Fibroblast of skin of left biceps (primary cell): ENCODE data around the gene PGLYRP1.

ENCODE experiments used
- DNase-seq, 2 experiments: peaks; one replicate each; pipeline ENCODE4 v3.0.0-alpha.2; 2013; ENCODE audit warnings: low read depth in 2 of 2

The PGLYRP1 gene

GRCh38 chr19:46032597-46033025, 9.8 kb upstream of the PGLYRP1 start:
- no peak for DNase-seq

GRCh38 chr19:46031781-46032596, 9.1 kb upstream of the PGLYRP1 start:
- DNase-seq: no peak

GRCh38 chr19:46030812-46031550, 8.1 kb upstream of the PGLYRP1 start:
- no peak for DNase-seq

- DNase-seq: no peak
Measured at GRCh38 chr19:46025835-46026234, 3.0 kb upstream of the PGLYRP1 start.

- no peak for DNase-seq
Measured at GRCh38 chr19:46023311-46023779, 492 bp upstream of the PGLYRP1 start.

GRCh38 chr19:46022061-46022430, 807 bp downstream of the PGLYRP1 start:
- no peak for DNase-seq

- DNase-seq: no peak
Measured at GRCh38 chr19:46021531-46022041, 1.3 kb downstream of the PGLYRP1 start.

DNA sequence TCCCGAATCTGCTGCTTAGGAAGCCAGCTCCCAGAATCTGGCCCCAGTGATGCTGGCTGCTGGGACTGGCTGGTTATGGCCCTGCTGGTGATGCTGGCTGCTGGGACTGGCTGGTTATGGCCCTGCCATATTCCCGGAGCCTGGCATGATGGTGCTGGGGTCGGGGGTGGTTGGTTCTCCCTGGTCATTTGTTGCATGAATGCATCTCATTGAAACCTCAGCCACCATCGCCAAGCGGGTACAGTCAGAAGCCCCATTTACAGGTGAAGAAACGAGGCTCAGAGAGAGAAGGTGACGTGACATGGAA, 2.1 kb downstream of the PGLYRP1 start:
- no peak for DNase-seq

- no peak for DNase-seq
Measured at GRCh38 chr19:46019270-46019669, 3.6 kb downstream of the PGLYRP1 start.

GRCh38 chr19:46018729-46019251, 4.1 kb downstream of the PGLYRP1 start:
- no peak for DNase-seq

DNA sequence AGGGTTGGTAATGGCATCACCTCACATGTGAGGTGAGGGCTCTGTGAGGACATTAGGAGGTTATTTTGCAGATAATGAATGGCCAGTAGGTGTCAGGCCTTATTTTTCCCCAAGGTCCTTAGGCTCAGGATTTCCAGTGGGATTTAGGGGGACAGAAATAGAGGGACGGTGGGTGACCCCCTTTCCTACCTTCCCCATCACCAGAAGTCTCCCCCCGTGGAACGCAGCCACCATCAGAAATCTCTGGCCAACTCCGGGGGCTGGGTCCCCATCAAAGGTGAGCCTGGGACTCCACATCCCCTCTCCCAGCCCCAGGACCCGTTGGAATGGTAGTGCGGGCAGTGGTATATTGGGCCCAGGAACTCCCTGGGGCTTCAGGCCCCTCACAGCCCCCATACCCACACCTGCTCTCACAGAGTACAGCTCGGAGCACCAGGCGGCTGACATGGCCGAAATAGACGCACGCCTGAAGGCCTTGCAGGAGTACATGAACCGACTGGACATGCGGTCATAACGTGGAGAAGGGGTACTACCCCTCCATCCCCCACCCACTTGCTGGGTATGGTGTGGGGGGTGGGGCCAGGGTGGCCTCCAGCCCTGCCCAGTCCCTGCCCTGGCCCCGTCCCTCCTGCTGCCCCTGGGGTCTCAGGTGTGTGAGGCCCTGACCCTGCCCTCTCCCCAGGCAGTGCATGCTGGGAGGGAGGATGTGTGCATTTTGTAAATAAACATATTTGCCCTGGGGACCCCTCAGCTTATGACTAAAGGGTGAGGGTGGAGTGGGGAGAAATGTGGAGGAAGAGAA, 4.8 kb downstream of the PGLYRP1 start:
- no peak for DNase-seq

- no peak for DNase-seq
Measured at GRCh38 chr19:46017095-46017429, 5.8 kb downstream of the PGLYRP1 start.

GRCh38 chr19:46016426-46017094, 6.3 kb downstream of the PGLYRP1 start:
- DNase-seq: no peak

DNA sequence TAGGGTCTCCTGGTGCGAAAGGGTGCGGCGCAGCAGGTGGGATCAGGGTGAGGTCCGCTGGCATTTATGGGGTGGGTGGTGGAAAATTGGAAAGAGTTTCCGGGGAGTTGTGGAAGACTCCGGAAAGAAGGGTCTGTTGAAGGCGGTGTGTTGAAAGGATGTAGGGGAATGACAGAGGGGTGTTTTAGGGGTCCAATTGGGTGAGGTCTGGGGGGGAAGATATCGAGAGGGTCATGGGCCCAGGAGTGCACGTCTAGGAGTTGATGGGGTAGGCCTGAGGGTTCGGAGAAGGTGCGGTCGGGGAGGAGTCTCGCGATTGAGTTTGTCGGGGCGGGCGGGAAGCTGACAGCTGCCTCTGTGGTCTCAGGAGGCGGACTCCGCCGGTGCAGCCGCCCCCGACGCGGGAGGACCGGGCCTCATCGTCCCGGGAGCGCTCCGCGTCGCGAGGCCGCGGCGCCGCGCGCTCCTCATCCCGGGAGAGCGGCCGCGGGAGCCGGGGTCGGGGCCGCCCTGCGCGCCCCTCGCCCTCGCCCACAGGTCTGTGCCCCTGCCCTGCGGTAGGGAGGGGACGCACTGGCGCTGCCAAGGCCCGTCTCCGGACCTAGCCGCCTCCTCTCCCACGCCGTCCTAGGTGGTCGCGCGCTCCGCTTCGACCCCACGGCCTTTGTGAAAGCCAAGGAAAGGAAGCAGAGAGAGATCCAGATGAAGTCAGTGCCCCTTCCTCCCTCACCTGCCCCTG, 7.0 kb downstream of the PGLYRP1 start:
- no peak for DNase-seq

DNA sequence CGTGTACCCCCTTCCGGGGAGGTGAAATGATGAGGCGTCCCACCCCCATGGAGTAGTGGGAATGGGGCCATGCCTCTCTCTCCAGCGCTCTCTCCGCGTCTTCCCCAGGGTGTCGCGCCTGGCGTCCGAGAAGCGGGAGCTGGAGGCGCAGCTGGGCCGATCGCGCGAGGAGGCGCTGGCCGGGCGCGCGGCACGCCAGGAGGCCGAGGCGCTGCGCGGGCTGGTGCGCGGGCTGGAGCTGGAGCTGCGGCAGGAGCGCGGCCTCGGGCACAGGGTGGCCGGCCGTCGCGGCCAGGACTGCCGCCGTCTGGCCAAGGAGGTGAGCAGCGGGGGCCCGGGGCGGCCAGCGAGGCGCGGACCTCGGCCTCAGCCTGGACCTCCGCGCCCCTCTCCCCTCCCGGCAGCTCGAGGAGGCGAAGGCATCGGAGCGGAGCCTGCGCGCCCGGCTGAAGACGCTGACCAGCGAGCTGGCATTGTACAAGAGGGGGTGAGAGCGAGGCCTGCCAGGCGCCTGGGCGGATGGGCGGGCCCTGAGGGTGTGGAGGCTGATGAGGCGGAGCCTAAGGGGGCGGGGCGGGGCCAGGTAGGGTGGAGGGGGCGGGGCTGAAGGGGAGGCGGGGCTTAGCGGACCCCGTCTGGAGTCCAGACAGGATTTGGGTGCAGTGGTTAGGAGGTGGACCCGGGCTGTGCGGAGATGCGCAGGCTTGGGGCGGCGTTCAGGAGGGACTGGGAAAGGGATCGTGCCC, 7.7 kb downstream of the PGLYRP1 start:
- no peak for DNase-seq

DNA sequence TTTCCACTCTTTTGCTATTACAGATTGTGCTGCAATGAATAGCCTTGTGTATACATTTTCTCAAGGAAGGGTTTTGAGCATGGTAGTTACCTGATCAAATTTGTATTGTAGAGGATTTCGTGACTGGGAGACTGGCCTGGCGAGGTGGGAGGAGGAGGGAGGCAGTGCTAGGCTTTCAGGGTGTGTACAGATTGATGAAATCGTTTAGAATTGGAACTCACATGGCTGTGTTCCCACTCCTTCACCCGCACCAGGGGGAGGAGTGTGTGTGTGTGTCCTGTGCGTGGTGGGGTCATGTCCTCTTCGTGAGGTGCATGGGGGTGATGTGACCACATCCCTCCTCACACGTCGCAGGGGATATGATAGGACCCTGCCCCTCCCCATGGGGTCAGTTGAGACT, 8.3 kb downstream of the PGLYRP1 start:
- DNase-seq: no peak

- DNase-seq: peak; percentile 21 to 40
Measured at GRCh38 chr19:46009530-46010510, 13.0 kb downstream of the PGLYRP1 start.

DNA sequence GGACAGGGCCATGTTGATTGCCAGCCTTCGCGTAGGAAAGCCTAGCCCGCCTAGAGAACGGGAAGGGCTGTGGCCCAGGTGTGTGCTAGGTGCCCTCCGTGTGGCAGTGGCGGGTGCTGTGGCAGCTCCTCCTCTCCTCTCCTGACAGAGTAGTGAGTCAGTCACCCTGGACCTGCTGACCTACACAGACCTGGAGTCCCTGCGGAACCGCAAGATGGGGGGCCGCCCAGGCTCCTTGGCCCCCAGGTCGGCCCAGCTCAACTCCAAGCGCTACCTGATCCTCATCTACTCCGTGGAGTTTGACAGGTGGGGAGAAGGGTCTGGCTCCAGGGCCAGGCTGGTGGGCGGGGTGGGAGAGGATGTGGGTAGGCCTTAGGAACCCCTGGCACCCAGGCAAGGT, 16.4 kb downstream of the PGLYRP1 start:
- no peak for DNase-seq
